ENCODE measurements around the gene ATP8B2.
"Not testable (repeated sequence)": the region's sequence is repeated elsewhere in the genome, so short reads cannot be mapped to it uniquely, and the experiment has no call there.

The ATP8B2 gene

DNA sequence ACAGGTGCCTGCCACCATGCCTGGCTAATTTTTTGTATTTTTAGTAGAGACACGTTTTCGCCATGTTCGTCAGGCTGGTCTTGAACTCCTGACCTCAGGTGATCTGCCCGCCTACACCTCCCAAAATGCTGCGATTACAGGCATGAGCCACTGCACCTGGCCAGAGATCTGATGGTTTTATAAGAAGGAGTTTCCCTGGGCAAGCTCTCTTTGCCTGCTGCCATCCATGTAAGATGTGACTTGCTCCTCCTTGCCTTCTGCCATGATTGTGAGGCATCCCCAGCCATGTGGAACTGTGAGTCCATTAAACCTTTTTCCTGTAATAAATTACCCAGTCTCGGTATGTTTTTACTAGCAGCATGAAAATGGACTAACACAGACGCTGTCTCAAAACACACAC lies 16.2 kb upstream of the ATP8B2 start:
- H3K9me3 ChIP-seq (ENCODE audit: control insufficient read depth, insufficient read depth, low read length); H3K36me3 ChIP-seq (ENCODE audit: control insufficient read depth, insufficient read depth, low read length); H3K27me3 ChIP-seq (ENCODE audit: control insufficient read depth, insufficient read depth, low read length); H3K9ac ChIP-seq (ENCODE audit: low read depth, low read length); H3K27ac ChIP-seq (ENCODE audit: low read depth, low read length); H3K4me1 ChIP-seq (ENCODE audit: control insufficient read depth, insufficient read depth, low read length); H3K4me3 ChIP-seq (ENCODE audit: low read depth, low read length): not testable (repeated sequence)

DNA sequence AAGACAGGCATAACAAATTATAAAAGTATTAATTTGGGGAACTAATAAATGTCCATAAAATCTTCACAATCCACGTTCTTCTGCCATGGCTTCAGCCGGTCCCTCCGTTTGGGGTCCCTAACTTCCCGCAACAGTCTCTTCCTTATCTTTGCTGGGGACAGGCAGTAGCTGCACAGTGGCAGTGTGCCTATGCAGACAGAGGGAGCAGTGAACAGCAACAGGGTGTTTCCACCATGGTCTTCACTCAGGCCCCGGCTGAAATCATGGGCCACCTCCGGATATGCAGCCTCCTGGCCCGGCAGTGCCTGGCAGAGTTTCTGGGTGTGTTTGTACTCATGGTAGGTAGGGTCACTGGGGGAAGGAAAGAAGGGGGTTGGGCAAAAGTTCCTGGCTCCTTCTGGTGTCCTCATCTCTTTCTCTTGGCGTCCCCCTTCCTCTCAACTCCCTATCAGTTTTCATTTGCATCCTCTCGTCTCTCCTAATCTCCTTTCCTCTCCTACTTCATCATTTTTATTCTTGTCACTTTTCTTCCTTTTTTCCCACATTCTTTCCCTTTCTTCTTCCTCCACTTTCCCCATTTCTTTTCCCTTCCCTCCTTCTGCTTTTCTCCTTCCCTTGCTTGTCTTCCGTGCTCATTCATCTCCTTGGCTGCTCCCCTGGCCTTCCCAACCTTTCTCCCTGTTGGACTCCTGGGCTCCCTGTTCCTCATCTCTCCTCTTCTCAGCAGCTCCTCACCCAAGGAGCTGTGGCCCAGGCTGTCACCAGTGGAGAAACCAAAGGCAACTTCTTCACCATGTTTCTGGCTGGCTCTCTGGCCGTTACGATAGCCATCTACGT lies 12.9 kb upstream of the ATP8B2 start:
- H3K27ac ChIP-seq (ENCODE audit: low read depth, low read length); H3K36me3 ChIP-seq (ENCODE audit: control insufficient read depth, insufficient read depth, low read length); H3K4me3 ChIP-seq (ENCODE audit: low read depth, low read length); H3K4me1 ChIP-seq (ENCODE audit: control insufficient read depth, insufficient read depth, low read length); H3K27me3 ChIP-seq (ENCODE audit: control insufficient read depth, insufficient read depth, low read length); H3K9ac ChIP-seq (ENCODE audit: low read depth, low read length); H3K9me3 ChIP-seq (ENCODE audit: control insufficient read depth, insufficient read depth, low read length): not testable (repeated sequence)

DNA sequence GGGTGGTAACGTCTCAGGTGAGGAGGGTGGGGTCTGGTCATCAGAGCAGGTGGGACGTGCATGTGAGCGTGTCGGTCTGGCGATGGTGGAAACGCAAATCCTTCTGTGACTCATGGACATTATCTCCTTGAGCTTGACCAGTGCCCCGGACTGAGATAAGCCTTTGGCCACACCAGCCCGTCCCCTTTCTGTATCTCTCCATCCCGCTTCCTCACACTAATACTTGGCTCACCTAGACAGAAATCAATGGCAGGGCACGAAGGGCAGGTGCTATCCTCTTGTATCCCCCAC lies 12.3 kb upstream of the ATP8B2 start:
- Histone ChIP-seq H3K27ac (ENCODE audit: low read depth, low read length) (no peak overlapping the region), H3K36me3 (ENCODE audit: control insufficient read depth, insufficient read depth, low read length) (no peaks in the 10 kb centered on the region), H3K9ac (ENCODE audit: low read depth, low read length) (no peak overlapping the region), H3K27me3 (ENCODE audit: control insufficient read depth, insufficient read depth, low read length) (no peaks in the 10 kb centered on the region), H3K4me3 (ENCODE audit: low read depth, low read length) (no peak overlapping the region), H3K4me1 (ENCODE audit: control insufficient read depth, insufficient read depth, low read length) (no peaks in the 10 kb centered on the region), H3K9me3 (ENCODE audit: control insufficient read depth, insufficient read depth, low read length) (peaks cover 2% of the 10 kb centered on the region; the same call in 1 of the 2 replicates)

DNA sequence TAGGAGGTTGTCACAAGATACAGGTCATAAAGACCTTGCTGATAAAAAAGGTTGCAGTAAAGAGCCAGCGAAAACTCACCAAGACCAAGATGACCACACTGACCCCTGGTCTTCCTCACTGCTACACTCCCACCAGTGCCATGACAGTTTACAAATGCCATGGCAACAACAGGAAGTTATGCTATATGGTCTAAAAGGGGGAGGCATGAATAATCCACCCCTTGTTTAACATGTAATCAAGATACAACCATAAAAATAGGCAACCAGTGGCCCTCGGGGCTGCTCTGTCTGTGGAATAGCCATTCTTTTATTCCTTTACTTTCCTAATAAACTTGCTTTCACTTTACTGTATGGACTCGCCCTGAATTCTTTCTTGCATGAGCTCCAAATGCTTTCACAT lies 11.1 kb upstream of the ATP8B2 start:
- H3K9me3 ChIP-seq (ENCODE audit: control insufficient read depth, insufficient read depth, low read length); H3K36me3 ChIP-seq (ENCODE audit: control insufficient read depth, insufficient read depth, low read length); H3K4me3 ChIP-seq (ENCODE audit: low read depth, low read length); H3K9ac ChIP-seq (ENCODE audit: low read depth, low read length); H3K27ac ChIP-seq (ENCODE audit: low read depth, low read length); H3K27me3 ChIP-seq (ENCODE audit: control insufficient read depth, insufficient read depth, low read length); H3K4me1 ChIP-seq (ENCODE audit: control insufficient read depth, insufficient read depth, low read length): not testable (repeated sequence)

DNA sequence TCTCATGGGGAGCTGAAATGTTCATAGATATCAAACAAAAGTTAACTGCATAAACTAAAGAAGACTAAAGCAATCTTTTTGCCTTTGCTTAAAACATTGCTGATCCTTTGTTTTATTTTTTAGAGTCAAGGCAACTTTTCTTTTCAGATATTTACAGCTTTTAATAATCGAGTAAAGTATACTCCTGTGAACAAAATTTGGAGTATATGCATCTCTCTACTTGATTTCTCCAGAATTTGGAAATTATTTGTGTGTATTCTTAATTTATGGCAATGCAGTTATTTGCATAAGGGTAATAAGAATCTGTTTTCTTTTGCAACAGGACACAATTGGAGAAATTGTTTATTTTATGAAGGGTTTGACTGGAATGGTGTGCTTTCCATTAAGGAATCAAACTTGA lies 8.6 kb upstream of the ATP8B2 start:
- no peaks in the 10 kb centered on the region for H3K36me3 ChIP-seq (ENCODE audit: control insufficient read depth, insufficient read depth, low read length)
- no peak overlapping the region for H3K9ac ChIP-seq (ENCODE audit: low read depth, low read length)
- no peak overlapping the region for H3K27ac ChIP-seq (ENCODE audit: low read depth, low read length)
- H3K4me3 ChIP-seq (ENCODE audit: low read depth, low read length): no peak overlapping the region
- peaks cover 2% of the 10 kb centered on the region; the same call in 1 of the 2 replicates for H3K9me3 ChIP-seq (ENCODE audit: control insufficient read depth, insufficient read depth, low read length)
- H3K4me1 ChIP-seq (ENCODE audit: control insufficient read depth, insufficient read depth, low read length): no peaks in the 10 kb centered on the region
- no peaks in the 10 kb centered on the region for H3K27me3 ChIP-seq (ENCODE audit: control insufficient read depth, insufficient read depth, low read length)

DNA sequence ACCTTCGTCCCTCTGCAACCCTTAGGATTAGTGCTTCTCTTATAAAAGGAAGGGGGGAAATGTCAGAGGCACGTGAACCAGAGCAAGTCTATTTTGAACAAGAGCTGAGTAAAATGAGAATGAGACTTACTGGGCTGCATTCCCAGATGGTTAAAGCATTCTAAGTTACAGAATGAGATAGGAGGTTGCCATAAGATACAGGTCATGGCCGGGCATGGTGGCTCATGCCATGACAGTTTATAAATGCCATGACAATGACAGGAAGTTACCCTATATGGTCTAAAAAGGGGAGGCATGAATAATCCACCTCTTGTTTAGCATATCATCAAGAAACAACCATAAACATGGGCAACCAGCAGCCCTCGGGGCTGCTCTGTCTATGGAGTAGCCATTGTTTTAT lies 6.9 kb upstream of the ATP8B2 start:
- no peak overlapping the region for H3K4me3 ChIP-seq (ENCODE audit: low read depth, low read length)
- no peaks in the 10 kb centered on the region for H3K4me1 ChIP-seq (ENCODE audit: control insufficient read depth, insufficient read depth, low read length)
- peaks cover 2% of the 10 kb centered on the region; the same call in 1 of the 2 replicates for H3K9me3 ChIP-seq (ENCODE audit: control insufficient read depth, insufficient read depth, low read length)
- no peak overlapping the region for H3K9ac ChIP-seq (ENCODE audit: low read depth, low read length)
- no peaks in the 10 kb centered on the region for H3K36me3 ChIP-seq (ENCODE audit: control insufficient read depth, insufficient read depth, low read length)
- no peak overlapping the region for H3K27ac ChIP-seq (ENCODE audit: low read depth, low read length)
- H3K27me3 ChIP-seq (ENCODE audit: control insufficient read depth, insufficient read depth, low read length): peaks cover 6% of the 10 kb centered on the region; the same call in 1 of the 2 replicates

DNA sequence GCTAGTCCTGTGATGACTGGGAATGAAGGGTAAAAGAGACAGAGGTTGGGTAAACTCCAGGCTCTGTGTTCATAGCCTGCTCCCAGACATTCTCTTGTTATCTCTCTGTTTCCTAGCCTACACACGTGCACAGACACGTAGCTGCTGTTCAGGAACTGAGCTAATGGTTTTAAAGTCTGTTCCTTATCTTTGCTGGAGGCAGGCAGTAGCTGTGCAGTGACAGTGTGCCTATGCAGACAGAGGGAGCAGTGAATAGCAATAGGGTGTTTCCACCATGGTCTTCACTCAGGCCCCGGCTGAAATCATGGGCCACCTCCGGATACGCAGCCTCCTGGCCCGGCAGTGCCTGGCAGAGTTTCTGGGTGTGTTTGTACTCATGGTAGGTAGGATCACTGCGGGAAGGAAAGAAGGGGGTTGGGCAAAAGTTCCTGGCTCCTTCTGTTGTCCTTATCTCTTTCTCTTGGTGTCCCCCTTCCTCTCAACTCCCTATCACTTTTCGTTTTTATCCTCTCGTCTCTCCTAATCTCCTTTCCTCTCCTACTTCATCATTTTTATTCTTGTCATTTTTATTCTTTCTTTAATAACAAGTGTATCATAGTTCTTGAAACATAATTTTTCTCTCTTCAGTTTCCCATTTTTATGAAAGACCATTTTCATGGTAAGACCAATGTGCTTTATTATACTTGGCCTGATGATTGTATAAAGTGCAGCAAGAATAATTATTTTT lies 4.3 kb upstream of the ATP8B2 start, which contains the start of gene AQP10:
TSS of gene AQP10 (plus strand) at position 212 of the 727 bp plus-strand sequence. CDS start at position 275, 63 bp downstream.
- Histone ChIP-seq H3K4me1 (ENCODE audit: control insufficient read depth, insufficient read depth, low read length) (no peaks in the 10 kb centered on the region), H3K27me3 (ENCODE audit: control insufficient read depth, insufficient read depth, low read length) (peaks cover 6% of the 10 kb centered on the region; the same call in 1 of the 2 replicates), H3K4me3 (ENCODE audit: low read depth, low read length) (no peak within 1 kb of the TSS), H3K36me3 (ENCODE audit: control insufficient read depth, insufficient read depth, low read length) (no peaks in the 10 kb centered on the region), H3K9ac (ENCODE audit: low read depth, low read length) (no peak within 1 kb of the TSS), H3K27ac (ENCODE audit: low read depth, low read length) (no peak within 1 kb of the TSS), H3K9me3 (ENCODE audit: control insufficient read depth, insufficient read depth, low read length) (peaks cover 2% of the 10 kb centered on the region; the same call in 1 of the 2 replicates)

DNA sequence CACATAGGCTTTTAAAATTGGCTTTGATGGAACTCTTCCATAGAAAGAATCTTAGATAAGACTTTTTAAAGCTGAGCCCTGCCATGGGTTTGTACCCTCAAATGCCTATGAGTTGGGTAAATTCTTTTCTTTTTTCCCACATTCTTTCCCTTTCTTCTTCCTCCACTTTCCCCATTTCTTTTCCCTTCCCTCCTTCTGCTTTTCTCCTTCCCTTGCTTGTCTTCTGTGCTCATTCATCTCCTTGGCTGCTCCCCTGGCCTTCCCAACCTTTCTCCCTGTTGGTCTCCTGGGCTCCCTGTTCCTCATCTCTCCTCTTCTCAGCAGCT lies 3.8 kb upstream of the ATP8B2 start:
- H3K27me3 ChIP-seq (ENCODE audit: control insufficient read depth, insufficient read depth, low read length); H3K36me3 ChIP-seq (ENCODE audit: control insufficient read depth, insufficient read depth, low read length); H3K4me1 ChIP-seq (ENCODE audit: control insufficient read depth, insufficient read depth, low read length); H3K27ac ChIP-seq (ENCODE audit: low read depth, low read length); H3K4me3 ChIP-seq (ENCODE audit: low read depth, low read length); H3K9ac ChIP-seq (ENCODE audit: low read depth, low read length); H3K9me3 ChIP-seq (ENCODE audit: control insufficient read depth, insufficient read depth, low read length): not testable (repeated sequence)

DNA sequence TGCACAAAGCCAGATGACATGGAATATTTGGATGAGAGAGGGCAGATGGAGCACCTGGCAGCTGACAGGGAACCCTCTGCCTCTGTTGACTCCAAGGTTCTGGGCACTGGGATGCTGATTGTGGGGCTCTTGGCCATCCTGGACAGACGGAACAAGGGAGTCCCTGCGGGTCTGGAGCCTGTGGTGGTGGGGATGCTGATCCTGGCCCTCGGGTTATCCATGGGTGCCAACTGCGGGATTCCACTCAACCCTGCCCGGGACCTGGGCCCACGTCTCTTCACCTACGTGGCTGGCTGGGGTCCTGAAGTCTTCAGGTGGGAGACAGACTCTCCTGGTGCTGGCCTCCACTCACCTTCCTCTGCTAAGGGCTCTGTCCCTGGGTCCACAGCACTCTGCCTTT lies 1.8 kb upstream of the ATP8B2 start:
- no peak overlapping the region for H3K9ac ChIP-seq (ENCODE audit: low read depth, low read length)
- H3K4me1 ChIP-seq (ENCODE audit: control insufficient read depth, insufficient read depth, low read length): peaks cover 16% of the 10 kb centered on the region

DNA sequence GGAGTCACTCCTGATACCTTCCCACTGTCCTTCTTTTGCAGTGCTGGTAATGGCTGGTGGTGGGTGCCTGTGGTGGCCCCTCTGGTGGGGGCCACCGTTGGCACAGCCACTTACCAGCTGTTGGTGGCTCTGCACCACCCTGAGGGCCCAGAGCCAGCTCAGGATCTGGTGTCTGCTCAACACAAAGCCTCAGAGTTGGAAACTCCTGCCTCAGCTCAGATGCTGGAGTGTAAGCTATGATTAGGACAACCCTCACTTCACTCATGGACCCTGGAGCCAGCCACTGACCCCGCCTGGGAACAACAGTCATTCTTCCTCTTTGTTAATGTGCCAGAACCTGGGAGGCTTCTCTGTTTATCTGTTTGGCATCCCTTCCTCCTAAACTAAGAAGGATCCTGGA lies 1.1 kb upstream of the ATP8B2 start:
- peak overlapping the region; percentile 86 for H3K4me3 ChIP-seq (ENCODE audit: low read depth, low read length)
- H3K9ac ChIP-seq (ENCODE audit: low read depth, low read length): no peak overlapping the region
- peaks cover 6% of the 10 kb centered on the region; the same call in 1 of the 2 replicates for H3K27me3 ChIP-seq (ENCODE audit: control insufficient read depth, insufficient read depth, low read length)
- peaks cover 21% of the 10 kb centered on the region for H3K4me1 ChIP-seq (ENCODE audit: control insufficient read depth, insufficient read depth, low read length)
- H3K9me3 ChIP-seq (ENCODE audit: control insufficient read depth, insufficient read depth, low read length): no peaks in the 10 kb centered on the region
- no peak overlapping the region for H3K27ac ChIP-seq (ENCODE audit: low read depth, low read length)
- H3K36me3 ChIP-seq (ENCODE audit: control insufficient read depth, insufficient read depth, low read length): no peaks in the 10 kb centered on the region

More for the DNA sequence above, 1.8 kb upstream of the ATP8B2 start:
- no peak overlapping the region for H3K4me3 ChIP-seq (ENCODE audit: low read depth, low read length)
- no peak overlapping the region for H3K27ac ChIP-seq (ENCODE audit: low read depth, low read length)
- H3K36me3 ChIP-seq (ENCODE audit: control insufficient read depth, insufficient read depth, low read length): no peaks in the 10 kb centered on the region
- H3K27me3 ChIP-seq (ENCODE audit: control insufficient read depth, insufficient read depth, low read length): peaks cover 6% of the 10 kb centered on the region; the same call in 1 of the 2 replicates
- H3K9me3 ChIP-seq (ENCODE audit: control insufficient read depth, insufficient read depth, low read length): no peaks in the 10 kb centered on the region
